Iris pigment epithelial cell (primary cell): ENCODE results near the gene NELL2.

ENCODE experiments used
- DNase-seq: peaks from one replicate; pipeline ENCODE4 v3.0.0-alpha.2; 2011; ENCODE audit warnings: low read depth

NELL2 gene

DNA sequence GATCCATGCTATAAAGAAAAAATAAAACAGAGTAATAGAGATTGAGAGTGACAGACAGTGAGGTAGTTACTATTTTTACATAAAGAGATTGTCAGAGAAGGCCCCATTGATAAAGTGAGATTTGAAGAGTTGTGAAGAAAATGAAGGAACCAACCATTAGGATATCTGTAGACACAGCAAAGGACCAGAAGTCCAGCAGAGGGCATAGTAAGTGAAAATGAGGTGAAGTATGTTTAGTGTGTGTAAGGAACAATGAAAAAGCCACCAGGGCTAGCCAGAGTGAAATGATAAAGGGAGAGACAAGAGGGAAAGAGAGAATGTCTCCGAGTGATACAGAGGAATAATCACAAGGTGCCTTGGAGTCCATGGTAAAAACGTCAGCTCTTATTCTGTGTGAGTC, 411.0 kb downstream of the NELL2 start:
- no peak for DNase-seq

DNA sequence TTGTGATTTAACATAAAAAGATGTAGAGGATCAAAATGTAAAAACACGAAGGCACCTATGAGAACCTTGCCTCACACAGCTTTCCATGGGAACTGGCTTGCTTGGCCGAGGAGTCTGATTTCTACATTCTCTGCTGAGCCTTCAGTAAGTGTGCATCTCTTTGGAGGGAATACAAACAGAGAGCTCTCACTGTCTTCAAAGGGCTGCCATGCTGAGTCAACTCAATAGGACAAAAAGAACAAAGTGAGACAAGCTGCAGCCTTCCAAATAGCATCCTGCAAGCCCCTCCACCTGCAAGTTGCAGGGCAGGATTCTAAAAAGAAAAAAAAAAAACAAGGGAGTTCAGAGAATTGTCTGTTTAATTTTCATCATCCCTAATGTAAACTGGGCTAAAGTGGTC, 411.9 kb downstream of the NELL2 start:
- DNase-seq: no peak

DNA sequence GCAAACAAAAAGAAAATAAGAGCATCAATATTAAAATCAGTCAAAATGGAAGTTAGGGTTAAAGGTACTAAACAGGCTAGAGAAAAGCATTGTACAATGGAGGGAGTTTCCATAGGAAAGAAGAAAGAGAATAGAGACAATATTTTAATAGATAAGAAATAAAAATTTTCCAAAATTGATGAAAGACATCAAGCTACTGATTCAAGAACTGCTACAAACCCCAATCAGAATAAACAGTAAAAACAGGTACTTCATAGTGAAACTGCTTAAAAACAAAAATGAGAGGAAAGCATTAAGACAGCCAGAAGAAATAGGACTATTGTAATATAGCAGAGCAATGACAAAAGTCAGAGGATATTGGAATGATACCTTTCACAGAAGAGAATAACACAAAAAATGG, 413.4 kb downstream of the NELL2 start:
- no peak for DNase-seq

DNA sequence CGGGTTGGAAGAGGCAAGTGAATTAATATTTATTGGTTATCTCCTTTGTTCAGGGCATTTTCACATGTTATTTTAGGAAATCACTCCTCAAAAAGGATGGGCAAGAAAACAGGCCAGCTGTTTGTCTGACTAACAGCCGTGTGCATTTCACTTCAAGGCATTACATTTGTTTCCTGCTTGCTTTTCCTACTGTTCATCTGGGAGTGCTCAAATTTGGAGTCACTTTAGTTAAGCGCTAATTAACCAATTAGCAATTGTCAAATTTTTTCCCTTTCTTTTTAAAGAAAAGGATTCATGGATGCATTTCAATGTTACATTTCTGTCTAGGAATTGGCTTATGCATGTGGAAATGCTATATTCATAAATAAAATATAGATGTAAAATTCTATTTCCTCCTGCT, 415.9 kb downstream of the NELL2 start:
- DNase-seq: no peak

DNA sequence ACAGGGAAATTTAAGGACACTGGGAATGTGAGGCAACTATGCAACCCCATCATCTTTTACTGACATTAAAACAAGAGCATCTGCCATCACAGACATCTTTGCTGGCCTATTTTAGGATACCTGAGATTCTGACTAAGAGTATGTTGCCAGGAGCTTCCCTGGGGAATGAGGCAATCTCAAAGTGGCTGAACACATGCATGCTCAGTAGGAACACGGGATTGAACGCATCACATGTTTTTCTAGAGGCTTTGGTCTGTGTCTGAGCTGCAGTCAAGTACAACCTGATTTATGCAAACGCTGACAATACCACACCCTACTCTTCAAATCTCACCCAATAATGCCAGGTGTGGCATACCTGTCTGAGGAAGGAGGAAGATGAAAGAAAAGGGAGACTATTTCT, 416.5 kb downstream of the NELL2 start:
- no peak for DNase-seq
